NCI-H1694 treated with DMSO at 0.1 percent for 48 hours (cell line): Measurements from ENCODE around the gene BPI.
"Not testable (repeated sequence)": the region's sequence is repeated elsewhere in the genome, so short reads cannot be mapped to it uniquely, and the experiment has no call there.

Source experiments
- DNase-seq: peaks from one replicate; lab custom pipeline; 2025; lab: John Stamatoyannopoulos, UW

BPI gene

DNA sequence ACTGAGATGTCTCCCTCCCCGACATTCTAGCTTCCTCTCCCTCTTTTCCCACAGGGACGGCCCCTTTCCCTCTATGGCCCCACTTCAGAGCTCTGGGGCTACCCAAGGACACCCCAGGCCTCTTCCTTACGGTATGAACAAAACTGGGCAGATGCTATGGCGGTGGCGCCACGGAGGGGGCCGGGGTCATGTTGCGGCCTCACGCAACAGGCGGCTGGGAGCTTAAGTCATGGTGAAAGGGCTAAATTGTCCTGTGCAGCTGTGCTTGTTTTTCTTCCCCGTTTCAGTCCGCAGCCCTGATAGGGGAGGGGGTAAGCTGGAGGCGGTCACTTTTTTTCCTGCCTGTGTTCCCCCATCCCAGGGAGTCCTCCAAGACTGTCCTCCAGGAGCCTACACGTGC lies 25.8 kb upstream of the BPI start:
- no peak for DNase-seq

DNA sequence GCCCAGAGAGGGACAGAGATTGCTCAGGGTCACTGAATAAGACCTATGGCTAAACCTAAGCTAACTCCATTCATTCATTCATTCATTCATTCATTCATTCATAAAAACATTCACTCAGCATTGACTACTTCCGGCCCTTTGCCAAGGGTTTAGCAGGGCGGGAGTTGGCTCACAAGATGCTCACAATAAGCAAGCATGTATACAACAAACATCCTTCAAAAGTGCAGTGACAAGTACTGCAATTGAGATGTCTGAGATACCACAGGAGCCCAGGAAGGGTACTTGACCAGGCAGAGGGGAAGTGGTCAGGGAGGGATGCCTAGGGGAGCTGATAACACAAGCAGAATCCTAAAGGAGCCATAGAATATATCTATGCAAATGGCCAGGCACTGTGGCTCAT lies 25.2 kb upstream of the BPI start:
- no peak for DNase-seq

DNA sequence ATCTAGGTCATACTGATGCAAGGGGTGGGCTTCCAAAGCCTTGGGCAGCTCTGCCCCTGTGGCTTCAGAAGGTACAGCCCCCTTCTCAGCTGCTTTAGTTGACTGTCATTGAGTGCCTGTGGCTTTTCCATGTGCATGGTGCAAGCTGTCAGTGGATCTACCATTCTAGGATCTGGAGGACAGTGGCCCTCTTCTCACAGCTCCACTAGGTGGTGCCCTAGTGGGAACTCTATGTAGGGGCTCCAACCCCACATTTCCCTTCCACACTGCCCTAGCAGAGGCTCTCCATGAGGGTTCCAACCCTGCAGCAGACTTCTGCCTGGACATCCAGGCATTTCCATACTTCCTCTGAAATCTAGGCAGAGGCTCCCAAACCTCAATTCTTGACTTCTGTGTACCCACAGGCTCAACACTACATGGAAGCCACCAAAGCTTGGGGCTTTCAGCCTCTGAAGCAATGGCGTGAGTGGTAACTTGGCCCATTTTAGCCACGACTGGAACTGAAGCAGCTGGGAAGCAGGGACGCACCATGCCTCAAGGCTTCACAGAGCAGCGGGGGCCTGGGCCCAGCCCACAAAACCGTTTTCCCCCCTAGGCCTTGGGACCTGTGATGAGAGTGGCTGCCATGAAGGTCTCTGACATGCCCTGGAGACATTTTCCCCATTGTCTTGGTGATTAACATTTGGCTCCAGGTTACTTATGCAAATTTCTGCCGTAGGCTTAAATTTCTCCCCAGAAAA lies 22.6 kb upstream of the BPI start:
- DNase-seq: not testable (repeated sequence)

DNA sequence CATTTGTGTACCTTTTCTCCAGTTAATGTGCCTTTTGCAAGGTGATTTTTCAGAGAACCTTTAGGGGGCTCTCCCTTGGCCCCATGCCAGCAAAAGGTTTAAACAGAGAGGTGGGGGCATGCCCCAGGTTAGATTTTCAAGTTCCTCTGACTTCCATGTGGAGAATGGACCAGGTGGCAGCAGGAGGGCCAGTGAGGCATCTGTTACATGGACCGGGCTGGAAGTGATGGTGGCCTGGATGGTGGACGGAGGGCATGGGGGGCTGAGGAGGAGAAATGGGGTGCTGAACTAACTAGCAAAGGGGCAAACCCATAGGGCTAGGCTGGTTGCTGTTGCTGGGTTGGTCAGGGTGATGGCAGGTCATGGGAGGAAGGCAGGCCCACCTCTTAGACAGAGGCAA lies 20.7 kb upstream of the BPI start:
- DNase-seq: no peak

DNA sequence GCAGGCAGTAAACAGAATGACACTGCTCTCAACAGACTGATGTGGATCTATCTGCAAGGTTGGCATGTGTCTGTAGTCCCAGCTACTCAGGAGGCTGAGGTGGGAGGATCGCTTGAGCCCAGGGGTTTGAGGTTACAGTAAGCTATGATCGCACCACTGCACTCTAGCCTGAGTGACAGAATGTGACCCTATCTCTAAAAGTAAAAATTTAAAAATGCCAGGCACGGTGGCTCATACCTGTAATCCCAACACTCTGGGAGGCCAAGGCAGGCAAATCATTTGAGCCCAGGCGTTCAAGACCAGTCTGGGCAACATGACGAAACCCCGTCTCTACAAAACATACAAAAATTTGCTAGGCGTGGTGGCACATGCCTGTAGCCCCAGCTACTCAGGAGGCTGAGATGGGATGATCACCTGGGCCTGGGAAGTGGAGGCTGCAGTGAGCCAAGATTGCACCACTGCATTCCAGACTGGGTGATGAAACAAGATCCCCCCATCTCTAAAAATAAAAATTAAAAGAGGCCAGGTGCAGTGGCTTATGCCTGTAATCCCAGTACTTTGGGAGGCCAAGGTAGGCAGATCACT lies 19.8 kb upstream of the BPI start:
- not testable (repeated sequence) for DNase-seq

DNA sequence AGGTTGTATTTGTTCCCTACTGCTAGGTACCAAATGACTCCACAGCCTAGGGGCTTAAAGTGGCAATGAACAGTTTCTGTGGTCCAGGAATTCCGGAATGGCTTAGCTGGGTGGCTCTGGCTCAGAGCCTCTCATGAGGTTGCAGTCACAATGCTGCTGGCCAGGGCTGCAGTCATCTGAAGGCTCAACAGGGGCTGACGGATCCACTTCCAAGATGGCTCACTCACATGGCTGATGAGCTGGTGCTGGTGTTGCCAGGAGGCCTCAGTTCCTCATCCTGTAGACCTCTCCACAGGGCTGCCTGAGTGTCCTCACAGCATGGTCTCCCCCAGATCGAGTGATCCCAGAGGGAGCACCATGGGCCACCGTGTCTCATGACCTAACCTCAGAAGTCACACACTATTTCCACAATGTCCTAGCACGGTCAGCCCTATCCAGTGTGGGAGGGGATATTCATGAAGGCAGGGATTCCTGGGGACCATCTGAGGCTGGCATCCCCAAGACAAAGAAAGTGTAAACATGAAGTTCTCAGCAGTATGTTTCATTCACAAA lies 19.0 kb upstream of the BPI start:
- DNase-seq: no peak

DNA sequence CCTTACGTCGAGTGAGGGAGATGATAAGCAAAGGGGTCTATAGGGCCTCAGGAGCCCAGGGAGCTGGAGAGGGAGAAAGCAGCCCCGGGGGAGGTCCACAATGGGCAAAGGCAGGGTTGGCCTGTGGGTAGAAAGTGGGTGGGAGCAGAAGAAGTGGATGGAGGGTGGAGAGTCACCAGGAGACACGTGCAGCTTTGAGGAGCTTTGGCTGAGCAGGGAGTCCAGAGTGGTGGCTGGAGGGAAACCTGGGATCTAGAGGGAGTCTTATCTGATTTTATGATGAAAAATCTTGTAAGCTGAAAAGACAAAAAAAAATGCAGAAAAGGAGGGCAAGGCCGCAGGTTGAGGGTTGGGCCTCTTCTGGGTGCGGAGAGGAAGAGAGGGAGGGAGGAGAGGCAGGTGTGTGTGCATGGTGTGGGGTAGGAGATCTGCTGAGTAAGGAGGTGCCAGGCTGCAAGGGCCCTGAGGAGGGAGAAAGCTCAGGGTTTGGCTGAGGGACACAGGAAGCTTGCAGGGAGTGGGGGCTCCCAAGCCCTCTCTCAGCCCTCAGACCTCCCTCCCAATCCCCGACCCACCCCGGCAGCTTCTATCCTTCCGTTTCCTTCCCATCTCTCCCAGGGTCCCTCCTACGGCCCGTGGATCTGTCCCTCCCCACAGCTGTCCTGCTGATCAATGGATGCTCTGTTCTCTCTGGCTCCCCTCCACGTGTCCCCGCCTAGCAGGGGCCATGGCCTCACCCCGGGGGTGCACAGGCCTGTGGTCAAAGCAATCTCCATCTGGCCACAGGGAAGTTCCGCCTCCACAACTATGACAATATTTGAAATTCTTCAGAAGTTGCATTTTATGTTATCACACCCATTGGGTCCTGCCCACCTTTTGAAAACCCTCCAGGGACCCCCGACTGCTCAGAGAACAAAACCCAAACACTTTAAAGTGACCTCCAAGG lies 17.1 kb upstream of the BPI start:
- DNase-seq: no peak

DNA sequence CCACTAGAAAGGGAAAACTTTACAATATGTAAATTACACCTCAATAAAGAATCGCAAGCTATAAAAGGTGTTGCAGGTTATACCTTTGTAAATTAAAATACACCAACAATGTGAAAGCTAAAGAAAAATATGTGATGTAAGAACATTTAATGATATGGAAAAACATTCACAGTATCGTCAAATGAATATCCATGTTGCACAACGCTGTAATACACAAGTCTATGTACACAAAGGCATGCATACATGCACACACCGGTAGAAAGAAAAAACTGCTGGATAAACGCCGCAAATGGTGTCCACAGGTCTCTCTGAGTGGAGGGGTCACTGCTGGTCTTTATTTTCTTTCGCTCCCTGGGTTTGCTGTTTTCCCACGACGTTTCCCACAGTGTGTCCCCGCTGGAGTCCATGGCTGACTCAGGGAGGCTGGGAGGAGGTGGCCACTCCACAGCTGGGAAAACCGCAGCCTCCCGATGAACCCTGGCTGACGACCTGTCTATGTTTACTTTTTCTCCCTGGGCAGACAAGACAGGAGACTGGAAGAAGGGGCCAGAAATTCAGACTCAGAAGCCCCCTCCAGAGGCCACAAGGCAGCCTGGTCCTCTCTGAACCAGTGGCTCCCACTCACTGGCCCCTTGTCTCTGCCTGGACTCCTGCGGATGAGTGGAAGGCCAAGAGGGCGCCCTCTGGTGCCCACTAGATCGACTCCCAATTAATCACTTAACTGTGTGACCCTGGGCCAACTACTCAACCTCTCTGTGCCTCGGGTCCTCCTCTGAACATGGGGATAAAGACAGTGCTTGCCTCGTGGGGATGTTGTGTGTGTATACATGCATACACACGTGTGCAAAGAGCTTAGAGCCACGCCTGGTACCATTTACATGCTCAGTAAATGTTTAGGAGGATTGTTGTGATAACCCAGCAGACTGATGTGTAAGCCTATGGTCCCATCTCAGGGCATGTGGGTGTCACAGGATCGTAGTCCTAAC lies 12.8 kb upstream of the BPI start:
- no peak for DNase-seq

DNA sequence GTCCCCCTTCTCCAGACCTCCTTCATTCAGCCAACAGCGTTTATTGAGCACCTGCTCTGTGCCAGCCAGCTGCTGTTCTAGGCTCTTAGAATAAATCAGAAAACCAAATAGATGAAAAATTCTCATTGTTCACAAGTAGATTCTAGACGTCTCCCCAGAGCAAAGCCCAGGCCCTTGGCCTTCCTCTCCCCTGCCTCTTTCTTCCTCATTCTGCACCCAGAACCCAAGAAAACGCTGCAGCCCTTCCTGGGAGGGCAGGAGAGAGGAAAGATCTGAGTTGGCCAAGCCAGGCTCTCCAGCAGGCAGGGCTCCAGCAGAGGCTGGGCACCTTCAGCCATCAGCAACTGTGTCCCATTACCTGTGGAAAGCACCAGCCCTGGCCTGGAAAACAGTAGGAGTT lies 12.0 kb upstream of the BPI start:
- no peak for DNase-seq

DNA sequence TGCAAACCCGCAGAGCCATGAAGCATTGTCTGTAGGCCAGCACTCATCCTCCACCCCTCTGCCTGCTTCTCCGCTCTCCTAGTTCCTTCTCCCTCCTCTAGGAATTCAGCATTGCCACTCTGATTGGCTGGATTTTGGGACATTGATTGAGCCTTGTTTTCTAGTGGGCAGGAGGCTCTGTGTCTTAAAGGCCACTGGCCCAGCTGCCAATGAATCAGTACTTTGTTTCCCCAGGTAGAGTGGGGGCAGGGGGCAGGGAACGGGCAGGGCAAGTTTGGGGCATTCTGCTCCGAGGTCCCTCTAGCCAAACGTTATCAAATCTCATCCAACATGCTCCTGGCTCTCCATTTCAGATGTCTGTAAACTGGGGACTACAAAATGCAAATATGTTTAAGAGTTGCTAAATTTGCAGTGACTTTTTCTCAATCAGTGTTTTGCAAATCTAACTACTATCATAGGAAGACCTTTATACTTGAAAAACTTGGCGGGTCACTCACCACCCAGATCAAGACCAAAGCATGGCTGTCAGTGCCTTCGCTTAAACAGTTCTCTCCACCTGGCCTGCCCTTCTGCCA lies 10.4 kb upstream of the BPI start:
- no peak for DNase-seq

DNA sequence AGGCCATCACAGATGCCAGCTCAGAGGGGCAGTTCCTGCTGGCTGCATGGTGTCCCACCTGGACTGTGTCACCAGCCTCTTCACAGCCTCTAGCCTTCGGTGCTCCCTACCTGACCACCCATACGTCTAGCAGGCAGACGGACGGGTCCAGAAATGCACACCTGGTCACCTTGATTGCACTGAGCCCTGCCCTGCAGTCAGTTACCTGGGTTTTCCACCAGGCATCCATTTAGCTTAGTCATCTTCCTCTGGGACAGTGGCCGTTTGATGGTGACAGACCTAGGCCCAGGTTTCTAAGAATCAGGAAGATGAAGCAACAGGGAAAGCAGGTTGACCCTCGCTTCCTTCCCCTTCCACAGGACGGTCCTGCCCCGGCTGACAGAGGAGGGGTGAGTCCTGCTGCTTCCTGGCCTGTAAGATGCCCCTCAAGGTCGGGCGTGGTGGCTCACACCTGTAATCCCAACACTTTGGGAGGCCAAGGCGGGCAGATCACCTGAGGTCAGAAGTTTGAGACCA lies 9.8 kb upstream of the BPI start:
- no peak for DNase-seq

DNA sequence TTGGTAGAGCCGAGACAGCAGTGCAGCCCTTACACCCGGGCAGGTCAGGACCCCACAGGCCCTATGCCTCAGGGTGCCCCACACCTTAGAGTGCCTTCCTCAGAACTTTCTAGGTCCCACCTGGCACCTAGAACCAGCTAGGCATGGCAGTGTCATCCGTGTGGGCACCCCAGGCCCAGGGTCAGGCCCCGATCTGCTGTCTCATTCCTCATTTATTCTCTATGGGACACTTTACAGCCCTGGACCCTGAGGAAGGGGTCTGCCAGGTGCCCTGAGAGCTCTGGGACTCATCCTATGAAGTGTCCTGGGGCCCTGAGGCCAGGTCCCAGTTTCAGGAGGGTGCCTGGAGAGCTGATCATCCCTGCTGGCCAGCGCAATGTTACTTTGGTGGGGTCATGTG lies 8.1 kb upstream of the BPI start:
- no peak for DNase-seq

DNA sequence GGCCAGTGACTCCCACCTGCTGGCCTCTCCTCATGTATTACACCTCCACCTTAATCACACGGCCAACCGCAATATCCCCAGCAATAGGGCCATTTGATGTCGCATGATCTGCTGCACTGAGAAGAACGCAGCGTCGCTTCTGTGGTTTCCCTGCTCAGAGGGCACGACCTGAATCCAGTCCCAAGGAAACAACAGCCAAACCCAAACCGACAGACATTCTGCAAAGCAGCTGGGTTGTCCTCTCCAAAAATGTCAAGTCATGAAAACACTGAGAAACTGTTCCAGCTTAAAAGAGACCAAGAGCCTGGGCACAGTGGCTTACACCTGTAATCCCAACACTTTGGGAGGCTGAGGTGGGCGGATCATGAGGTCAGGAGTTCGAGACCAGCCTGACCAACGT lies 7.5 kb upstream of the BPI start:
- no peak for DNase-seq

DNA sequence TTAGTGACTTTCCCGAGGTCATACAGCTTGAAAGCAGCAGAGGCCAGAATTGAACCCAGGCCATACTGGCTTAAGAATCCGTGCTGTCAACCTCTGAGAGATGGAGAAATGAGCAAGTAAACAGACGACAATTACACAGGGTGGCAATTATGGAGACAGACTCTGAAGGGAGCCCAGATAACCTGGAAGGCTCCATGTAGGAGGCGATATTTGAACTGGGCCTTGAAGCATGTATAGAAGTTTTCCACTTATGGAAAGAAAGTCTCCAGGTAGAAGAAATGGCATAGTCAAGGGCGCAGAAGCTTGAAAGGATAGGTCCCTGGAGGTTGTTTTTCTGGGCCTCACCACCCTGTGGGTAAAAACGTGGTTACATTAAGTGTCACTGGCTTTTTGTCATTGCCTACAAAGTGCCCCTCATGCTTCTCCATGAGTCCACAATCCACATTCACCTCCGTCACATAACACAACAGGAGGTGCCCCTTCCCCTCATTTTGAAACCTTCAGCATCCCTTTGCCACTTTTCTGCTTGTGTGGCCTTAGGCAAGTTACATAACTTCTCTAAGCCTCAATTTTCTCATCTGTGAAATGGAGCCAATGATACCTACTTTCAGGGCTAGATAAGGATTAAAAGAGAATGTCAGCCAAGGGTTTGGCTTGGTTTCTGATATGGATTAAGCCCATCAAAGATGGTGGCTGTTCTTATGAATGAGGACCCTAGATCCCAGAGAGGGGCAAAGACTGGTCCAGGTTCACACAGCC lies 5.9 kb upstream of the BPI start:
- DNase-seq: no peak

DNA sequence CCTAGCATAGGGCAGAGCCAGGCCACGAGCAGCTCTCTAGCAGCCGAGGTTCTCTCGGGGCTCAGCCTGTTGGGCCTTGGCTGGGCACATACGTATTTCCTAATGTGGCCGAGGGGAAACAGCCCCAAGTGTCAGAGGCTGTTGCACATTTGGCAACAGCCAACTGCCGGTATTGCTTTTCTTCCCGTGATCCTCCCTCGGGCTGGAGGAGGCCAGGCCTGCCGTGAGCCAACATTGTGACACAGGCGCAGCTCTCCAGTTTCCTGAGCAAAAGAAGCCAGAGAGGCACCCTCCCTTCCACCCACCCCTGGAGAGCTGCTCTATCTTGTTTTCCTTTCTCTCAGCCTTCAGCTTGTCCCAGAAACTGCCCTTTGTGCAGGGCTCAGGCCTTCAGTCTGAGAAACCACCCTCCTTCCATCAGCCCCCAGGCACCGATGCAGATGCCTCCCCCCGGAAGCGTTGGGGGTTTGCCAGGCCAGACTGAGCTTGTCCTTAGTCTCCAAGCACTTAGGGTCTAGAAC lies 5.1 kb upstream of the BPI start:
- DNase-seq: no peak

DNA sequence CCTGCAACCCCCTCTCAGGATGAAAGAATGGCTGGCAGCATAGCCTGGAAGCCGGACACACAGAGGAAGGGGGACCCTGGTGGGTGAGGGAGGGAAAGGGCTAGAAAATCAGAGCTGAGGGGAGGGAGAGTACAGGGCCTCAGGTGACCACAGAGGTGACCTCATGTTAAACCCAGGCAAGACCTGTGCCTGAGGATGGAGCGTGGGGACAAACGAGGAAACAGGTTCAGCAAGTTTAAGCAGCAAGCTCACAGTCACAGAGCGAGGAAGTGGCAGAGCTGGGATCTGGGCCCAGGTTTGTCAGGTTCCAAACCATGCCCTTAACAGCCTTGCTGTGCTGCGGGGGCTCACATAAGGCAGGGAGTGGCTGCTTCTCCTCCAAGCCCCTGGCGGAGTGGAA lies 4.0 kb upstream of the BPI start:
- DNase-seq: no peak

DNA sequence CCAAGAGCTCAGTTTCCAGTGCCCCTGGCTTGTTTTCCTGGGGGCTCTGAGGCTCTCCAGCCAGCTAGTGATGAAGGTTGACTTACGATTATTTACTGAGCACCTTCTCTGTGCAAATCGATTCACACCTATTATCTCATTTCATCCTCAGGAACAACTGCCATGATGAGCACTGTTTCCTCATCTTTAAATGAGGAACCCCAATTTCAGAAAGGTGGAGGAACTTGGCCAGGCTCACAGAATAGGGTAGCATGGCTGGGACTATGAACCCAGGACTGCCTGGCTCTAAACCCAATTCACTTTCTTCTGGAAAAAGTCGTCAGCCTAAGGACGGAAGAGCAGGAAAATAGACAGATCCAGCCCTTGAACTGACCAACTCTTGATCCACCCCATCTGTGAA lies 3.5 kb upstream of the BPI start:
- DNase-seq: no peak

DNA sequence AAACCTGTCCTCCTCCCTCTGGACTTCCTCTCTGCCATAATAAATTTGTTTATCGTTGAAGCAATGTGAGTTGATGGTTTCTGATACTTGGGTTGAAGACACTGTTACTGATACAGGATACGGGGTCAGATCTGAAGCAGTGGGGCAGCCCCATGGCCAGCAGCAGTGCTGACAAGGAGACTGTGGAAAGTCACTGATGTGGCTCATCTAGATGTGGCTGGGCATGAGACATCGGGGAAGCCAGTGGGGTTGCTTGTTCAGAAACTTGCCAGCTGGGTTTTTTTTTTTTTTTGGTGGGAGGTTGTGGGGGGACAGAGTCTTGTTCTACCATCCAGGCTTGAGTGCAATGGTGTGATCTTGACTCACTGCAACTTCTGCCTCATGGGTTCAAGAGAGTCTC lies 2.6 kb upstream of the BPI start:
- DNase-seq: no peak

DNA sequence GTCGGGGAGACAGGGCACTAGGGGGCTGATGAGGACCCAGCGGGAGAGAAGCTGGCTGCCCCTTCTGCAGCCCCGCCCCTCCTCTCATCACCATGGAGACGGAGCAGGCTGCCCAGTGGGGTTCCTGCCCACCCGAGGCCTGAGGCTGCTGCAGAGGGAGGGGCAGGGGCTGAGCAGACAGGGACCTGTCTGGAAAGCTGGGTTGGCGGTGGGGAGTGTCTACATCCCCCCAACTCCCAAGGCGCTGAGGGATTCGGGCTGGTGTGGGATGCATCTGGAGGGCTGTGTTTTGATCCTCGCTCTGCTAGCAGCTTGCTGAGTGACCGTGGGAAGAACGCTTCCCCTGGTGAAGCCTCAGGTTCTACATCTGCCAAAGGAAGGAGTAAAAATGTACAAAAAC lies 1.2 kb upstream of the BPI start:
- DNase-seq: no peak
